Adrenal gland (tissue), 12 donors: ENCODE results near the gene TEKT3. TPM values are rescaled to one million over a fixed set of nuclear protein-coding genes. Genes with fewer than 3 reads are reported as not detected.

Source experiments
- DNase-seq, 7 donors: peaks; one replicate each; pipeline ENCODE4 v3.0.0-alpha.2; 2019 to 2020
- H3K27ac ChIP-seq, 5 donors: fragments of 200-600 bp; sonication (generic) in 4 of 5; 1 replicate in 3 of 5; 2 replicates in 2 of 5; pipeline versions ENCODE4 v1.5.1 to v1.8.0; 2016 to 2020; ENCODE audit warnings: mild to moderate bottlenecking in 1 of 5
- H3K27me3 ChIP-seq: fragments of 200-600 bp; 2 replicates; pipeline ENCODE4 v1.8.0; 2021
- H3K36me3 ChIP-seq, 2 donors: fragments of 200-600 bp; replicated peaks in 1 of 2; 1 replicate in 1 of 2; 2 replicates in 1 of 2; pipeline versions ENCODE4 v1.5.1 to v1.8.0; 2018 to 2022
- H3K4me1 ChIP-seq, 2 donors: fragments of 200-600 bp; replicated peaks in 1 of 2; 1 replicate in 1 of 2; 2 replicates in 1 of 2; pipeline versions ENCODE4 v1.5.1 to v1.8.0; 2018 to 2021
- H3K4me3 ChIP-seq, 4 donors: fragments of 200-600 bp; sonication (generic) in 3 of 4; one replicate each; pipeline ENCODE4 v1.5.1; 2016 to 2018
- H3K9me3 ChIP-seq, 3 donors: fragments of 200-600 bp; sonication (generic) in 1 of 3; replicated peaks in 1 of 3; 1 replicate in 2 of 3; 2 replicates in 1 of 3; pipeline versions ENCODE4 v1.5.1 to v1.8.0; 2016 to 2021
- CTCF ChIP-seq, 6 experiments: fragments of 450-650 bp in 4 of 6; fragments of 200-600 bp in 2 of 6; sonication (generic) in 1 of 6; IDR thresholded peaks; 1 replicate in 5 of 6; 2 replicates in 1 of 6; pipeline versions ENCODE4 v1.5.1 to v1.8.0; 2016 to 2021; ENCODE audit warnings: antibody characterized with exemption in 6 of 6, mild to moderate bottlenecking in 2 of 6, moderate library complexity in 1 of 6
- POLR2A ChIP-seq, 2 donors: fragments of 450-650 bp; IDR thresholded peaks; one replicate each; pipeline ENCODE4 v1.6.1; 2017; ENCODE audit warnings: antibody characterized with exemption in 2 of 2, mild to moderate bottlenecking in 2 of 2, moderate library complexity in 1 of 2
- WGBS, 4 donors: extraction: QIAGEN DNeasy Blood & Tissue Kit in 2 of 4; methylation state at CpG; one replicate each; pipeline versions ENCODE4 v1.1.5 to v1.1.7; 2013 to 2017; 5-methylcytosine and 5-hydroxymethylcytosine counted together
- intact Hi-C, 2 donors: fragments of 100-400 bp; cut with DNase I; formaldehyde crosslinking; loops; one replicate each; pipeline versions ENCODE4 v1.14.1 to v1.15.0; 2022 to 2023
- polyA plus RNA-seq, 3 donors: library from polyadenylated mRNA; stranded (reverse); fragments of 200-250 nt in 2 of 3; fragments of 350-450 nt in 1 of 3; fragmentation: Illumina TruSeq in 1 of 3; extraction: RNeasy Lipid Tissue Mini Kit (QIAGEN cat#74804) in 1 of 3; gene quantifications; one replicate each; pipeline ENCODE4 v1.2.3, GENCODE V29; 2013 to 2014
- total RNA-seq, 9 donors: library from RNA; depleted of rRNA in 4 of 9; stranded (reverse); fragments of >200 nt in 4 of 9; fragments of 120-200 nt in 1 of 9; fragmentation: NEBNext Ultra II Directional in 1 of 9; extraction: Animal tissue kit (Norgen Biotek cat#: 25700) in 1 of 9; gene quantifications; one replicate each; pipeline versions ENCODE4 v1.1.0 to v1.2.4, GENCODE V29; 2013 to 2023
- donor health status: healthy with polysubstance abuse.
- donor health status: Bipolar disorder and iron deficiency.
- donor health status: DM: yes; HTN: yes; CAD: no.
- donor health status: DM: no; HTN: no; CAD: no.
- donor health status: DM: no; HTN: no; CAD: no.
- donor health status: DM: yes; HTN: yes; CAD: no.

The TEKT3 gene
- total and polyA plus RNA-seq, 12 donors = 0.39 to 5.5 (median 1.2) TPM; not detected in 2

DNA sequence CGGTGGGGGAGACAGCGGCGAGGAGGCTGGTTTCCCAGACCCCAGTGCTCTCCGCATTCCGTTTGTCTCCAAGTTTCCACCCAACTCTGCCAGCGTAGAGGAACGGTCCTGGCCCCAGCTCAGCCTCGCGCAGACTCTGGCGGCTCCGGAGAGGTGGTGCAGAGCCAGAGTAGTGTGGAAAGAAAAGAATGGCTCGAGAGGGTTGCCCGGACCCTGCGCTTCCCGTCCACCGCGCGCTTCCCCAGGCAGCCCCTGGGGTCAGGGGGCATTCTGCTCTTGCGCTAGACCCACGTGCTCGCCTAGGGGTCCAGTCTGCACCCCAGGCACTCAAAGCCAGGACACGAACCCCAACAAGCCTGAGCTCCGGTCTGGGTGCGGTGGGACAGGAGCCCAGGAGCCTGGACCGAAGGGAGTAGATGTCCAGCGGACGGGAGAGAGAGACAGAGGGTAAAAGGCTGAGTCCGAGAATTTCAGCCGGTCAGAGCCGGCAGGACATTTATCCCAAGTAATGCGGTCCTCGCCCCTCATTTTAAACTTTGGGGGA is 80.1 kb downstream of the TEKT3 start:
- Histone ChIP-seq H3K9me3 (no peaks in the 10 kb centered on the region), H3K4me3 (peak overlapping the region in 3 of 4 donors; percentile 52 to 72 (median 54)), H3K27ac (peak overlapping the region; percentile 60 to 97 (median 94)), H3K36me3 (peaks cover 0 to 19% of the 10 kb centered on the region in 2 donors), H3K4me1 (peaks cover 13 to 44% of the 10 kb centered on the region in 2 donors), H3K27me3 (no peaks in the 10 kb centered on the region)
- TF ChIP-seq CTCF (IDR thresholded peaks at IDR 0.05) = peak in 3 of 6 experiments; percentile 15 to 50 (median 44)
- TF ChIP-seq POLR2A (IDR thresholded peaks at IDR 0.05) = peak in 1 of 2 donors; percentile 3
- intact Hi-C loops = loop anchor here (5.0 kb wide), 1 partner anchor 241 kb away; no protein-coding TSS in a partner anchor
- peak; percentile 58 to 77 (median 71) for DNase-seq
- WGBS, 4 donors = 5 to 12% (median 6%) methylated on average over 23 to 32 of the region's 32 CpGs

DNA sequence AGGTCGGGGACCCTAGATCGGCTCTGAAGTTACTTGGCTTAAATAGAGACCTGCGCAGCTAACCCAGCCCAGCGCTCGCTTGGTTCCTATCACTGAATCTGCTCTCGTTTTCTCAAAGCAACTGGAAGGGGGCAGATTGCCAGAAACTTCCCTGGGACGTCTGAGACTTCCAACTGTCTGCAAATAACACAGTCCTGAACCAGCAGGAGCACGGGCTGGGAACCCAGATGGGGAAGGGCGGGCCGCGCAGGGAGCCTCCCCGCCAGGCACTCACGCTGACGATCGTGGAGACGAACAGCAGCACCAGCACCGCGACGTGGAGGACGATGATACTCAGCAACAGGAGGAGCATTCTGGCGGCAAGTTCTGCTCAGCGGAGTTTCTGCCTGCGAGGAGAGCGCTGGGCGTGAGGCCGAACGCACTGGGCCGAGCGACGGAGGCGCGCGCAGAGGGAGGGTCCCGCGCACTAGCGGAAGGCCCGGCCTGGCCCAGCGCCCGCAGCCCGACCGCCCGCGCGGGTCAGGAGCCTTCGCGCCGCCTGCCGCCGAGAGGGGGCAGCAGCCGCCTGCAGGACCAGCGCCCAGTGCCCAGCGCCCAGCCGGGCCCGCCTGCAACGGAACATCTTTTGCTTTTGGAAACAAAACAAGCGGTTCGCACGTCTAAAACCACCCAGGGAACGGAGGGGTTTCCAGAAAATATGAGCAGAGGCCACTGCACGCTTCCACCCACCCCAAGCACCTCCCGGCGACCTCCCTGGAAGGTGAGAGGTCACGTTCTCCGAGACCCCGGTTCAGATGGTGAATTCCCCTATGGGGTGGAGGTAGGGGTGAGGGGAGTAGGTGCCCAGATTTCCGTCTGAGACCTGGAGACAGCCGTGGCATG is 80.8 kb downstream of the TEKT3 start:
- H3K36me3 ChIP-seq = peaks cover 0 to 26% of the 10 kb centered on the region in 2 donors
- peak overlapping the region in 3 of 4 donors; percentile 52 to 72 (median 54) for H3K4me3 ChIP-seq
- no peaks in the 10 kb centered on the region for H3K27me3 ChIP-seq
- no peaks in the 10 kb centered on the region for H3K9me3 ChIP-seq
- H3K27ac ChIP-seq = peak overlapping the region; percentile 74 to 97 (median 94)
- intact Hi-C loops = loop anchor here (5.0 kb wide), 1 partner anchor 242 kb away; no protein-coding TSS in a partner anchor
- 0 to 5% (median 1%) methylated on average over 8 to 67 of the region's 67 CpGs for WGBS, 4 donors
- peaks cover 13 to 51% of the 10 kb centered on the region in 2 donors for H3K4me1 ChIP-seq
- DNase-seq = peak; percentile 82 to 93 (median 90)
- TF ChIP-seq CTCF (IDR thresholded peaks at IDR 0.05) = peak in 5 of 6 experiments; percentile 12 to 97 (median 90)
- TF ChIP-seq POLR2A (IDR thresholded peaks at IDR 0.05) = peak; percentile 56 to 75

DNA sequence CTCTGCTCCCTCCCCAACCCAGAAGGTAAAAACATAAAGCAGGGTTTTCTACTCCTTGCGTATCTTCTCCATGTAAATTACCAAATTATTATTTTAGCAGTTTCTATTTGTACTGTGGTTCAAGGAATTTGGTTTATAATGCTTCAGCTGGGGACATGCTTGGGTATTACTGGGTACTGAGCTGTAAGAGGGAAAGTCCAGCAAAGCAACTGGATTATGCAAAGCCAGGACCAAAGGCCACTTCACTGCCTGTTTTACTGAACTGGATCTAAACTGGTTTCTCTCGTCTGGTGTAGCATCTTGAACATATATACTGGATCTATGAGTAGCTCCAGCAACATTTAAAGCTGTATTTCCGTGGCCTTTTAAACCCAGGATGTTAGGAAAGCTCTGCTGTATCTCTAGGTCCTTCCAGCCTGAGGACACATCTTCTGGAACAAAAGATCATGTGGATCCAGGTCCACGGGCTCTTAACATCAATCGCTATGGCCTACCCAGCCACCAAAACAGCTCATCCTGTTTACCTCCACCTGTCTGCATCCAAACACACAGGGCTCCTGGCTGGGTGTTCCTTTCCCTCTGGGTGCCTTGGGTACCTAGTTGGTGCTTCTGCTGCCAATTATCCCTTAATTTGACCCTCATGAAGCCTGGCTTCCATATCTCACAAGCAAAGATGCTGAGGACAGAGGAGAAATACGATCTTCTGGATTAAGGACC is 83.4 kb downstream of the TEKT3 start:
- Histone ChIP-seq H3K36me3 (peaks cover 0 to 50% of the 10 kb centered on the region in 2 donors), H3K9me3 (no peaks in the 10 kb centered on the region), H3K4me1 (peaks cover 13 to 42% of the 10 kb centered on the region in 2 donors), H3K27me3 (no peaks in the 10 kb centered on the region), H3K4me3 (peak overlapping the region in 1 of 4 donors; percentile 21), H3K27ac (peak overlapping the region in 2 of 5 donors; percentile 13 to 24)
- WGBS, 4 donors = 84 to 90% (median 88%) methylated on average over 6 of the region's 6 CpGs
- DNase-seq = no peak
- intact Hi-C loops = no loop called here
- no peak for TF ChIP-seq CTCF (IDR thresholded peaks at IDR 0.05)
- no peak for TF ChIP-seq POLR2A (IDR thresholded peaks at IDR 0.05)
